Measurements from ENCODE around the gene CDCA7. TPM values are rescaled to one million over a fixed set of nuclear protein-coding genes. Genes with fewer than 3 reads are reported as not detected.
A peak's percentile ranks its signal among the peaks of the same experiment; 100 is the strongest.
"Not testable (repeated sequence)": the region's sequence is repeated elsewhere in the genome, so short reads cannot be mapped to it uniquely, and the experiment has no call there.

CDCA7 gene
- total RNA-seq, 1 donor from 2014 or later = 7.1 TPM

DNA sequence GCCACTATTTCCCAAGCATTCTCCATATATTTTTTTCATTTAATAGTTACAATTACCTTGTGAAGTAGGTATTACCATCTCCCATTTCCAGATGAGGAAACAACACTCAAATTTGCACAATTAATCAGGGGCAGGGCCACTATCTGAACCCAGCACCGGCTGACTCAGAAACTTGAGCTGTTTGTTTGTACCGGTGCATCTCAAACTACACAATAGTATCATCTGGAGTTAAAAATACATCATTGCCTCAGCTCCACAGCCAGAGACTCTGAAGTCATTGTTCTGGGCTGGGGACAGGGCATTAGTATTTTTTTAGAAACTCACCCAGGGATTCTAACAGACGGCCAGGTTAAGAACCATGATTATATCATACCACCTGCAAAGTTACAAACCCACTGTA is 55.9 kb downstream of the CDCA7 start:
- Mint-ChIP-seq H3K27me3 (ENCODE audit: unreplicated experiment) (peaks cover 16% of the 10 kb centered on the region), H3K9me3 (ENCODE audit: unreplicated experiment) (no peaks in the 10 kb centered on the region), H3K4me3 (ENCODE audit: unreplicated experiment) (no peak overlapping the region), H3K36me3 (ENCODE audit: unreplicated experiment) (no peaks in the 10 kb centered on the region), H3K27ac (ENCODE audit: unreplicated experiment) (no peak overlapping the region), H3K4me1 (ENCODE audit: unreplicated experiment) (peaks cover 11% of the 10 kb centered on the region)
- TF ChIP-seq, protein P1, sequence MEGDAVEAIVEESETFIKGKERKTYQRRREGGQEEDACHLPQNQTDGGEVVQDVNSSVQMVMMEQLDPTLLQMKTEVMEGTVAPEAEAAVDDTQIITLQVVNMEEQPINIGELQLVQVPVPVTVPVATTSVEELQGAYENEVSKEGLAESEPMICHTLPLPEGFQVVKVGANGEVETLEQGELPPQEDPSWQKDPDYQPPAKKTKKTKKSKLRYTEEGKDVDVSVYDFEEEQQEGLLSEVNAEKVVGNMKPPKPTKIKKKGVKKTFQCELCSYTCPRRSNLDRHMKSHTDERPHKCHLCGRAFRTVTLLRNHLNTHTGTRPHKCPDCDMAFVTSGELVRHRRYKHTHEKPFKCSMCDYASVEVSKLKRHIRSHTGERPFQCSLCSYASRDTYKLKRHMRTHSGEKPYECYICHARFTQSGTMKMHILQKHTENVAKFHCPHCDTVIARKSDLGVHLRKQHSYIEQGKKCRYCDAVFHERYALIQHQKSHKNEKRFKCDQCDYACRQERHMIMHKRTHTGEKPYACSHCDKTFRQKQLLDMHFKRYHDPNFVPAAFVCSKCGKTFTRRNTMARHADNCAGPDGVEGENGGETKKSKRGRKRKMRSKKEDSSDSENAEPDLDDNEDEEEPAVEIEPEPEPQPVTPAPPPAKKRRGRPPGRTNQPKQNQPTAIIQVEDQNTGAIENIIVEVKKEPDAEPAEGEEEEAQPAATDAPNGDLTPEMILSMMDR (IDR thresholded peaks at IDR 0.05) = no peak
- no peak for DNase-seq (ENCODE audit: extremely low spot score, unreplicated experiment)

DNA sequence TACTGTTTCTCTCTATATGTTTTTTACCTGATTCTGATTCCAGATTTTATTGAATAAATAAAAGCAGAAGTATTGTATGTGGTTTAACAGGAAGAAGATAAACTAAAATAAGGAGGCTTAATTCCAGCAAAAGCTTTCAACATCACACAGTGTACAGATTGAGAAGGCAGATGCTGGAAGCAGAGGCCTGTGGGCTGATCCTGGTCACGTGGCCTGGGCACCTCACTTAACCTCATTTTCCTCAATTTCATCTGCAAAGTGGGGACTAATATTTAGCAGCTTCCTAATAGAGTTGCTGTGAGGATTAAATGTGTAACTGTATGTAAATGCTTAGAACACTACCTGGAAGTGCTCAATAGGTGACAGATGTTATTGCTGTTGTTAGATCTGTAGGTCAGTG is 58.0 kb downstream of the CDCA7 start:
- TF ChIP-seq, protein P1 (IDR thresholded peaks at IDR 0.05) = no peak
- H3K27ac Mint-ChIP-seq (ENCODE audit: unreplicated experiment) = no peak overlapping the region
- no peak overlapping the region for H3K4me3 Mint-ChIP-seq (ENCODE audit: unreplicated experiment)
- H3K36me3 Mint-ChIP-seq (ENCODE audit: unreplicated experiment) = no peaks in the 10 kb centered on the region
- peaks cover 16% of the 10 kb centered on the region for H3K27me3 Mint-ChIP-seq (ENCODE audit: unreplicated experiment)
- H3K9me3 Mint-ChIP-seq (ENCODE audit: unreplicated experiment) = no peaks in the 10 kb centered on the region
- peaks cover 15% of the 10 kb centered on the region for H3K4me1 Mint-ChIP-seq (ENCODE audit: unreplicated experiment)
- DNase-seq (ENCODE audit: extremely low spot score, unreplicated experiment) = no peak

DNA sequence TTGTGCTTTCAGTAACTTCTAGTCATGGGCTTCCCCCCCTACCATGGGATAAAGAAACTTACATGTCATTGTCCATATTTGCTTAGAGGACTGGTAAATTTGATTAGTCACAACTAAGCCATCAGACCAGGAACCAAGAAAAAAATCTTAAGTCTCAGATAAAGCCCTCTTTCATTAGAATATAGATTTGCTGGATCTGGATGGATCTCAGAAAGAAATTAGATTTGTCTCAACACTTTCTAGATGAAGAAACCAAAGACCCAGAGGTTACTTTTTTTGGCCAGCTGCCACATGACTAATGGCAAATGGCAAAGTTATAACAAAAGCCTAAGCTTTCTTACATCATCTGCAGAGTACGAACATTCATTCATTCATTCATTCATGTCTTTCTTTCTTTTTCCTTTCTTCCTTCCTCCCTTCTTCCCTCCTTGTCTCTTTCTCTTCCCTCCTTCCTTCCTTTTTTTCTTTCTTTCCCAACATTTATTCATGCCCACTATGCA is 60.2 kb downstream of the CDCA7 start:
- Mint-ChIP-seq H3K27me3 (ENCODE audit: unreplicated experiment) (peaks cover 16% of the 10 kb centered on the region), H3K27ac (ENCODE audit: unreplicated experiment) (no peak overlapping the region), H3K9me3 (ENCODE audit: unreplicated experiment) (no peaks in the 10 kb centered on the region), H3K4me1 (ENCODE audit: unreplicated experiment) (peaks cover 21% of the 10 kb centered on the region), H3K36me3 (ENCODE audit: unreplicated experiment) (no peaks in the 10 kb centered on the region), H3K4me3 (ENCODE audit: unreplicated experiment) (no peak overlapping the region)
- TF ChIP-seq, protein P1 (IDR thresholded peaks at IDR 0.05) = no peak
- DNase-seq (ENCODE audit: extremely low spot score, unreplicated experiment) = peak; percentile 17

DNA sequence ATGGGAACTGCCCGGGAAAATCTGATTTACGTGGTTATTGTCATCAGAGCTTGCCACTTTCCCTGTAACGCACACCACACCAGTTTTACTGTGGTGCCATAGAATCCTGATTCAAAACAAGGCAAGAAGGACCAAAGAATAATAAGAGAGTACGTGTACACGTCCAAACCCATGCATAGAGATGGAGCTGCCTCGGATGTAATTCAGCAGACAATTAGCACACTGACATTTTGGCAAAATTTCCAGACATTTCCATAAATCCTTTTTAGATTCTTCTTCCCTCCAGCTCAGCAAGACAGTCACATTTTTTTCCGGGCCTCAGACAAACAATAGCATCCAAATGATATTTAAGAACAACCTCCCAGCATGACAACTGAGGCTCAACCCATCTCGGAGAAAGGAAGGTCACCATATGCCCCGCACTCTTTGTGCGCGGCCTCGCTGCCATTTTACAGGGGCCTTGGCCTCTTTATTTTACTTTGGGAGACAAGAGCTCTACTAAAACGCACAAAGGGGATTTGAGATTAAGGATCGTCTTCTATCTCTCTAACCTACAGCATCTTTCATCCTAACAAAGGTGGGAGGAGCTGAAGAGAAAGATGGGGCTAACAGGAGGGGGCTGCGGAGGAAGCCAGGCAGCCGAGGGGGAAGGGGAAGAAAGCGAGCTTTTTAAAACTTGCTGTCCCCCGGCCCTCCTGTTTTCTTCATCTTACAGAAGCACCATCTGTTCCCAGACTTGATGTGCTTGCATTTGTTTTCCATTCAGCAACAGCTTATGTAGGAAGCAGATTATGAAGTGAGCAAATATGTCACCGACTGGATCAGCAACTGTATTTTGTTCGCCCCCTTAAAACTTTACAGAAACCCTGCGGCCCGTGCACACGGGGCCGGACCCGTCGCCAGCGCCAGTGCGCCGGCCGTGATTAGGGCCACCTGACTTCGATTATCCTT is 61.0 kb downstream of the CDCA7 start:
- TF ChIP-seq, protein P1 (IDR thresholded peaks at IDR 0.05) = no peak
- Mint-ChIP-seq H3K4me3 (ENCODE audit: unreplicated experiment) (no peak overlapping the region), H3K27ac (ENCODE audit: unreplicated experiment) (no peak overlapping the region), H3K4me1 (ENCODE audit: unreplicated experiment) (peaks cover 21% of the 10 kb centered on the region), H3K9me3 (ENCODE audit: unreplicated experiment) (no peaks in the 10 kb centered on the region), H3K36me3 (ENCODE audit: unreplicated experiment) (no peaks in the 10 kb centered on the region), H3K27me3 (ENCODE audit: unreplicated experiment) (peaks cover 17% of the 10 kb centered on the region)
- peak; percentile 19 for DNase-seq (ENCODE audit: extremely low spot score, unreplicated experiment)

DNA sequence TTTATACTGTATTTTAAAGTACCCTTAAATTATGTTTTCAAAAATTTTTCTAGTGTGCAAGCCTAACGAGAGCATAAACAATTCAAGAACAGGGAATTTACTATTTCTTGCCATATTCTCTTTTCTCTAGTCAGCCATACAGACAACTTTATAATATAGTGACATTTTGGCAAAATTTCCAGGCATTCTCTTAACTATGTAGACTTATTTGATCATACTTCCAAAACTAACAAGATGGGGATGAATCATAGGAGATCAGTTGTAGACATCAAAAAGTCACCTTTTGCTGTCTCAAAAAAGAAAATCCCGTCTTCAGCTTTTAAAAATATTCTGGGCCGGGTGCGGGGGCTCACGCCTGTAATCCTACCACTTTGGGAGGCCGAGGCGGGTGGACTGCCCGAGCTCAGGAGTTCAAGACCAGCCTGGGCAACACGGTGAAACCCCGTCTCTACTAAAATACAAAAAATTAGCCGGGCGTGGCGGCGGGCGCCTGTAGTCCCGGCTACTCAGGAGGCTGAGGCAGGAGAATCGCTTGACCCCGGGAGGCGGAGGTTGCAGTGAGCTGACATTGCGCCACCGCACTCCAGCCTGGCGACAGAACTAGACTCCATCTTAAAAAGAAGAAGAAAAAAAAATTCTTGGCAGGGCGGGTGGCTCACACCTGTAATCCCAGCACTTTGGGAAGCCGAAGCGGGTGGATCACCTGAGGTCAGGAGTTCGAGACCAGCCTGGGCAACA is 61.9 kb downstream of the CDCA7 start:
- peaks cover 21% of the 10 kb centered on the region for H3K4me1 Mint-ChIP-seq (ENCODE audit: unreplicated experiment)
- H3K27ac Mint-ChIP-seq (ENCODE audit: unreplicated experiment); H3K36me3 Mint-ChIP-seq (ENCODE audit: unreplicated experiment); H3K4me3 Mint-ChIP-seq (ENCODE audit: unreplicated experiment); H3K9me3 Mint-ChIP-seq (ENCODE audit: unreplicated experiment): not testable (repeated sequence)
- peak; percentile 38 for DNase-seq (ENCODE audit: extremely low spot score, unreplicated experiment)
- peaks cover 21% of the 10 kb centered on the region for H3K27me3 Mint-ChIP-seq (ENCODE audit: unreplicated experiment)
